ENCODE measurements around the gene PAEP.
"Not testable (repeated sequence)": the region's sequence is repeated elsewhere in the genome, so short reads cannot be mapped to it uniquely, and the experiment has no call there.

The PAEP gene

GRCh38 chr9:135525241-135526088 is 36.1 kb upstream of the PAEP start:
- no peaks in the 10 kb centered on the region for H3K36me3 ChIP-seq
- H3K9me3 ChIP-seq (ENCODE audit: severe bottlenecking) = no peaks in the 10 kb centered on the region
- no peak for TF ChIP-seq CTCF (IDR thresholded peaks at IDR 0.05; ENCODE audit: low read depth, low read length)
- no peak overlapping the region for H3K27ac ChIP-seq
- H3K4me3 ChIP-seq (ENCODE audit: low read depth, low read length) = no peak overlapping the region
- no peak for DNase-seq
- no peaks in the 10 kb centered on the region for H3K27me3 ChIP-seq (ENCODE audit: insufficient read depth, low read depth, severe bottlenecking)

- no peak for TF ChIP-seq CTCF (IDR thresholded peaks at IDR 0.05; ENCODE audit: low read depth, low read length)
- H3K9me3 ChIP-seq (ENCODE audit: severe bottlenecking) = no peaks in the 10 kb centered on the region
- DNase-seq = no peak
- H3K4me3 ChIP-seq (ENCODE audit: low read depth, low read length) = no peak overlapping the region
- no peak overlapping the region for H3K27ac ChIP-seq
- H3K27me3 ChIP-seq (ENCODE audit: insufficient read depth, low read depth, severe bottlenecking) = no peaks in the 10 kb centered on the region
- no peaks in the 10 kb centered on the region for H3K36me3 ChIP-seq
Observed at GRCh38 chr9:135526089-135526729, 35.3 kb upstream of the PAEP start.

- Histone ChIP-seq H3K27me3 (ENCODE audit: insufficient read depth, low read depth, severe bottlenecking) (no peaks in the 10 kb centered on the region), H3K4me3 (ENCODE audit: low read depth, low read length) (no peak overlapping the region), H3K9me3 (ENCODE audit: severe bottlenecking) (no peaks in the 10 kb centered on the region), H3K27ac (no peak overlapping the region), H3K36me3 (no peaks in the 10 kb centered on the region)
- DNase-seq = no peak
- no peak for TF ChIP-seq CTCF (IDR thresholded peaks at IDR 0.05; ENCODE audit: low read depth, low read length)
Observed at GRCh38 chr9:135526730-135527571, 34.6 kb upstream of the PAEP start.

GRCh38 chr9:135528842-135529435 is 32.6 kb upstream of the PAEP start:
- not testable (repeated sequence) for H3K4me3 ChIP-seq (ENCODE audit: low read depth, low read length); H3K36me3 ChIP-seq; H3K27ac ChIP-seq; DNase-seq; H3K27me3 ChIP-seq (ENCODE audit: insufficient read depth, low read depth, severe bottlenecking); H3K9me3 ChIP-seq (ENCODE audit: severe bottlenecking)

GRCh38 chr9:135530146-135530545 is 31.4 kb upstream of the PAEP start:
- no peaks in the 10 kb centered on the region for H3K36me3 ChIP-seq
- no peak for TF ChIP-seq CTCF (IDR thresholded peaks at IDR 0.05; ENCODE audit: low read depth, low read length)
- DNase-seq = no peak
- H3K27me3 ChIP-seq (ENCODE audit: insufficient read depth, low read depth, severe bottlenecking) = no peaks in the 10 kb centered on the region
- no peak overlapping the region for H3K4me3 ChIP-seq (ENCODE audit: low read depth, low read length)
- no peak overlapping the region for H3K27ac ChIP-seq
- no peaks in the 10 kb centered on the region for H3K9me3 ChIP-seq (ENCODE audit: severe bottlenecking)
